Measurements from ENCODE around the gene ALG3. TPM values are rescaled to one million over a fixed set of nuclear protein-coding genes. Genes with fewer than 3 reads are reported as not detected.

ALG3 gene
- total RNA-seq, 1 experiment from 2014 or later = 77.8 TPM

- Mint-ChIP-seq H3K27me3 (ENCODE audit: insufficient read depth, unreplicated experiment) (no peaks in the 10 kb centered on the region), H3K27ac (ENCODE audit: low read depth, unreplicated experiment) (peak within 1 kb of the TSS; percentile 98), H3K9me3 (ENCODE audit: unreplicated experiment) (no peaks in the 10 kb centered on the region), H3K36me3 (ENCODE audit: insufficient read depth, unreplicated experiment) (peaks cover 33% of the 10 kb centered on the region), H3K4me3 (ENCODE audit: unreplicated experiment) (peak within 1 kb of the TSS; percentile 97), H3K4me1 (ENCODE audit: insufficient read depth, unreplicated experiment) (peaks cover 8% of the 10 kb centered on the region)
- POLR2A ChIA-PET = interaction anchor here (0.5 to 1.2 kb wide), 17 partner anchors 11 to 590 kb away, joined by 3 to 11 read pairs (median 3); partner anchors contain the start of genes ABCF3, CAMK2N2, EIF2B5 and PARL
- BruUV-seq (replicated peaks) = TSS peak; percentile 45
- intact Hi-C loops (cut with micrococcal nuclease) = loop anchor here (1.0 to 5.0 kb wide), 8 partner anchors 22 to 355 kb away; partner anchors contain the start of genes ABCC5, ABCF3 and PSMD2
- TF ChIP-seq, protein P1, sequence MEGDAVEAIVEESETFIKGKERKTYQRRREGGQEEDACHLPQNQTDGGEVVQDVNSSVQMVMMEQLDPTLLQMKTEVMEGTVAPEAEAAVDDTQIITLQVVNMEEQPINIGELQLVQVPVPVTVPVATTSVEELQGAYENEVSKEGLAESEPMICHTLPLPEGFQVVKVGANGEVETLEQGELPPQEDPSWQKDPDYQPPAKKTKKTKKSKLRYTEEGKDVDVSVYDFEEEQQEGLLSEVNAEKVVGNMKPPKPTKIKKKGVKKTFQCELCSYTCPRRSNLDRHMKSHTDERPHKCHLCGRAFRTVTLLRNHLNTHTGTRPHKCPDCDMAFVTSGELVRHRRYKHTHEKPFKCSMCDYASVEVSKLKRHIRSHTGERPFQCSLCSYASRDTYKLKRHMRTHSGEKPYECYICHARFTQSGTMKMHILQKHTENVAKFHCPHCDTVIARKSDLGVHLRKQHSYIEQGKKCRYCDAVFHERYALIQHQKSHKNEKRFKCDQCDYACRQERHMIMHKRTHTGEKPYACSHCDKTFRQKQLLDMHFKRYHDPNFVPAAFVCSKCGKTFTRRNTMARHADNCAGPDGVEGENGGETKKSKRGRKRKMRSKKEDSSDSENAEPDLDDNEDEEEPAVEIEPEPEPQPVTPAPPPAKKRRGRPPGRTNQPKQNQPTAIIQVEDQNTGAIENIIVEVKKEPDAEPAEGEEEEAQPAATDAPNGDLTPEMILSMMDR (IDR thresholded peaks at IDR 0.05; ENCODE audit: unreplicated experiment) = peak; percentile 56
- DNase-seq (ENCODE audit: unreplicated experiment) = peak; percentile 98
- CTCF ChIA-PET = interaction anchor here (0.6 to 2.0 kb wide), 27 partner anchors 9 to 1097 kb away, joined by 3 to 10 read pairs (median 3); partner anchors contain the start of genes EIF2B5 and PARL
Observed at GRCh38 chr3:184249412-184250166, 827 bp upstream of the ALG3 start, which contains the start of gene EEF1AKMT4. TSS of gene EEF1AKMT4 (plus strand) at chr3:184249672. CDS start at chr3:184249695, 23 bp downstream.

GRCh38 chr3:184242297-184242685, 6.5 kb downstream of the ALG3 start:
- ChIA-PET POLR2A (interaction anchor here (0.7 kb wide), 2 partner anchors 68 to 85 kb away, joined by 3 read pairs; partner anchors contain the start of gene AP2M1), CTCF (interaction anchor here (0.7 to 1.6 kb wide), 4 partner anchors 15 to 225 kb away, joined by 3 to 5 read pairs (median 3); no protein-coding TSS in a partner anchor)
- intact Hi-C loops (cut with micrococcal nuclease) = no loop called here
- TF ChIP-seq, protein P1 (IDR thresholded peaks at IDR 0.05; ENCODE audit: unreplicated experiment) = no peak
- no peak overlapping the region for H3K27ac Mint-ChIP-seq (ENCODE audit: low read depth, unreplicated experiment)
- peaks cover 8% of the 10 kb centered on the region for H3K4me1 Mint-ChIP-seq (ENCODE audit: insufficient read depth, unreplicated experiment)
- BruUV-seq (replicated peaks) = no TSS peak
- no peak overlapping the region for H3K4me3 Mint-ChIP-seq (ENCODE audit: unreplicated experiment)
- H3K9me3 Mint-ChIP-seq (ENCODE audit: unreplicated experiment) = no peaks in the 10 kb centered on the region
- no peaks in the 10 kb centered on the region for H3K27me3 Mint-ChIP-seq (ENCODE audit: insufficient read depth, unreplicated experiment)
- H3K36me3 Mint-ChIP-seq (ENCODE audit: insufficient read depth, unreplicated experiment) = peaks cover 34% of the 10 kb centered on the region
- no peak for DNase-seq (ENCODE audit: unreplicated experiment)

DNA sequence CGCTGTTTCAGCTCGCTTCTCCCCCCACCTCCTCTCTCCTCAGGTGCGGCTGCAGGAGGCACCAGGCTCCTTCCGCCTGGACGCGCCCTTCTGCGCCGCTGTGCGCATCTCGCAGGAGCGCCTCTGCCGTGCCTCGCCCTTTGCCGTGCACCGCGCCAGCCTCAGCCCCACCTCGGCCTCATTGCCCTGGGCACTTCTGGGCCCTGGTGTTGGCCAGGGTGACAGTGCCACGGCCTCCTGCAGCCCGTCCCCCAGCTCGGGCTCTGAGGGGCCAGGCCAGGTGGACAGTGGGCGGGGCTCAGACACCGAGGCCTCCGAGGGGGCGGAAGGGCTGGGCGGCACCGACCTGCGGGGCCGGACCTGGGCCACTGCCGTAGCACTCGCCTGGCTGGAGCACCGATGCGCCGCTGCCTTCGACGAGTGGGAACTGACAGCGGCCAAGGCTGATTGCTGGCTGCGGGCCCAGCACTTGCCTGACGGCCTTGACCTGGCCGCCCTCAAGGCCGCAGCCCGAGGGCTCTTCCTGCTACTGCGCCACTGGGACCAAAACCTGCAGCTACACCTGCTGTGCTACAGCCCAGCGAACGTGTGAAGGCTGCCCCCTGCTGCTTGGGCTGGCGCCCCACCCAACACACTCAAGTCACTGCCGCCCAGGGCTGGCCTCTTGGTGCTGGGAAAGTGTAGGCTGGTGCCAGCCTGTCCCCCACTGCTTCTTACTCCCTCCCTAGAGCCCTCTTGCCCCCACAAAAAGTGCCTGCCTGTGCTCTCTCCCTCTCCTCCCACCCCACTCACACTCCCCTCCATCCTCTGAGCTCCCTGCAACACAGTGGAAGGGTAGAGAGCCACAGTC, 7.1 kb downstream of the ALG3 start:
- ChIA-PET POLR2A (interaction anchor here (0.7 to 2.3 kb wide), 4 partner anchors 10 to 85 kb away, joined by 3 to 11 read pairs (median 4); partner anchors contain the start of gene AP2M1), CTCF (interaction anchor here (0.7 to 1.6 kb wide), 4 partner anchors 15 to 225 kb away, joined by 3 to 5 read pairs (median 4); no protein-coding TSS in a partner anchor)
- intact Hi-C loops (cut with micrococcal nuclease) = no loop called here
- Mint-ChIP-seq H3K27ac (ENCODE audit: low read depth, unreplicated experiment) (no peak overlapping the region), H3K4me3 (ENCODE audit: unreplicated experiment) (no peak overlapping the region), H3K9me3 (ENCODE audit: unreplicated experiment) (no peaks in the 10 kb centered on the region), H3K36me3 (ENCODE audit: insufficient read depth, unreplicated experiment) (peaks cover 32% of the 10 kb centered on the region), H3K4me1 (ENCODE audit: insufficient read depth, unreplicated experiment) (peaks cover 8% of the 10 kb centered on the region), H3K27me3 (ENCODE audit: insufficient read depth, unreplicated experiment) (no peaks in the 10 kb centered on the region)
- no TSS peak for BruUV-seq (replicated peaks)
- peak; percentile 12 for DNase-seq (ENCODE audit: unreplicated experiment)
- TF ChIP-seq, protein P1 (IDR thresholded peaks at IDR 0.05; ENCODE audit: unreplicated experiment) = peak; percentile 12
